Loucy (cell line): ENCODE data around the gene KIRREL1.

Source experiments
- CTCF ChIP-seq: fragments of 200-600 bp; sonication (generic); conservative IDR thresholded peaks from 2 replicates; pipeline ENCODE4 v1.5.1; 2014; ENCODE audit warnings: mild to moderate bottlenecking, antibody characterized with exemption, low read length
- EZH2phosphoT487 ChIP-seq: fragments of 200-600 bp; IDR thresholded peaks from 2 replicates; pipeline ENCODE4 v1.6.1; 2018; ENCODE audit warnings: antibody characterized with exemption, mild to moderate bottlenecking, moderate library complexity, borderline replicate concordance

DNA sequence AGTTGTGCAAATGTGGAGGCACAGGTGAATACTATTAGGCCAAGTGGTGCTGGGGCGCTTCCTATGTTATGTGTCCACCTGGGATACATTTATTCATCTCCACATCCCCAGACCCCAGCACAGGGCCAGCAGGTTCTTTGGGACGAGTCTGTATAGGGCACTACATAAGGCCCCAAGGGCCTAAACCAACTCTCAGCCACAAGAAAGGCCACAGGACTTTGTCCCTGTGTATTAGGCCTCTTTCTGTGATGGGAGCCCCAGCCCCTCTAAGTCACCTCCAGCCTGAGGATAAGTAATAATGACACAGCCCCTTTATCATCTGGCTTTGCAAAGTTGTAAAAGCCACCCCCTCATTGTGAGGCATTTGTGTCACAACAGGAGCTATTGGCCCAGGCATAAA is 108.0 kb downstream of the KIRREL1 start:
- no peak for TF ChIP-seq CTCF
- no peak for TF ChIP-seq EZH2phosphoT487
